OCI-LY1 (cell line): Measurements from ENCODE around the gene OR4N5.
"Not testable (repeated sequence)": the region's sequence is repeated elsewhere in the genome, so short reads cannot be mapped to it uniquely, and the experiment has no call there.

ENCODE experiments used
- H2AFZ ChIP-seq: fragments of 200-600 bp; sonication (generic), shearing (Covaris generic); 2 replicates; pipeline ENCODE4 v1.6.0; 2014; ENCODE audit warnings: antibody characterized with exemption, mild to moderate bottlenecking, low read length
- H3F3A ChIP-seq: fragments of 200-600 bp; sonication (generic), shearing (Covaris generic); 2 replicates; pipeline ENCODE4 v1.6.0; 2014; ENCODE audit warnings: mild to moderate bottlenecking, antibody characterized with exemption, low read length, moderate library complexity; ENCODE audit not compliant: insufficient read depth
- H3K27ac ChIP-seq: fragments of 200-600 bp; sonication (generic); 2 replicates; pipeline ENCODE4 v1.5.1; 2014; ENCODE audit warnings: low read length, mixed run types, mild to moderate bottlenecking, low read depth; ENCODE audit not compliant: poor library complexity, severe bottlenecking
- H3K27me3 ChIP-seq: fragments of 200-600 bp; sonication (generic); 2 replicates; pipeline ENCODE4 v1.6.0; 2014; ENCODE audit warnings: antibody characterized with exemption, mild to moderate bottlenecking, low read length, moderate library complexity; ENCODE audit not compliant: insufficient read depth
- H3K36me3 ChIP-seq: fragments of 200-600 bp; sonication (generic); 2 replicates; pipeline ENCODE4 v1.6.1; 2014; ENCODE audit warnings: mild to moderate bottlenecking, antibody characterized with exemption, low read length, moderate library complexity, mixed read lengths; ENCODE audit not compliant: insufficient read depth
- H3K4me1 ChIP-seq: fragments of 200-600 bp; sonication (generic); 2 replicates; pipeline ENCODE4 v1.5.1; 2014; ENCODE audit warnings: mild to moderate bottlenecking, low read length, moderate library complexity; ENCODE audit not compliant: insufficient read depth, severe bottlenecking
- H3K4me2 ChIP-seq: fragments of 200-600 bp; sonication (generic), shearing (Covaris generic); 2 replicates; pipeline ENCODE4 v1.6.1; 2014; ENCODE audit warnings: low read length
- H3K4me3 ChIP-seq: fragments of 200-600 bp; sonication (generic); 2 replicates; pipeline ENCODE4 v1.5.1; 2014; ENCODE audit warnings: low read length, low read depth, mild to moderate bottlenecking, mixed read lengths; ENCODE audit not compliant: poor library complexity, severe bottlenecking
- H3K79me2 ChIP-seq: fragments of 200-600 bp; shearing (Covaris generic); 2 replicates; pipeline ENCODE4 v1.6.1; 2016; ENCODE audit warnings: mixed run types, low read length, mixed read lengths; ENCODE audit not compliant: insufficient read depth
- H3K9ac ChIP-seq: fragments of 200-600 bp; sonication (generic), shearing (Covaris generic); 2 replicates; pipeline ENCODE4 v1.6.1; 2014; ENCODE audit warnings: mild to moderate bottlenecking, low read length, mixed read lengths
- H3K9me2 ChIP-seq: fragments of 200-600 bp; sonication (generic), shearing (Covaris generic); 2 replicates; pipeline ENCODE4 v1.6.1; 2014; ENCODE audit warnings: low read depth, mild to moderate bottlenecking, low read length, mixed read lengths
- H3K9me3 ChIP-seq: fragments of 200-600 bp; shearing (Covaris generic); 2 replicates; pipeline ENCODE4 v1.6.1; 2014; ENCODE audit warnings: low read length, mixed read lengths
- H4K20me1 ChIP-seq: fragments of 200-600 bp; sonication (generic), shearing (Covaris generic); 2 replicates; pipeline ENCODE4 v1.6.0; 2016; ENCODE audit warnings: mild to moderate bottlenecking, low read length; ENCODE audit not compliant: insufficient read depth
- CTCF ChIP-seq: fragments of 200-600 bp; sonication (generic), shearing (Covaris generic); IDR thresholded peaks from 2 replicates; pipeline ENCODE4 v1.5.1; 2017; ENCODE audit warnings: mild to moderate bottlenecking, antibody characterized with exemption, low read length, moderate library complexity, mixed read lengths
- EZH2 ChIP-seq: fragments of 200-600 bp; sonication (generic), shearing (Covaris generic); IDR thresholded peaks from 2 replicates; pipeline ENCODE4 v1.8.0; 2017; ENCODE audit warnings: borderline replicate concordance, mixed run types, mild to moderate bottlenecking, antibody characterized with exemption, low read length, moderate library complexity, mixed read lengths

The OR4N5 gene

GRCh38 chr14:20138520-20138919 is at the start of gene OR4N5:
OR4N5 (plus strand) TSS chr14:20138820; CDS start chr14:20143736, 4,916 bp downstream.
- Histone ChIP-seq H3K27ac (no peak within 1 kb of the TSS), H3K9ac (no peak within 1 kb of the TSS), H3K9me3 (no peaks in the 10 kb centered on the region), H3K4me2 (no peak within 1 kb of the TSS), H3K9me2 (no peaks in the 10 kb centered on the region), H2AFZ (no peak within 1 kb of the TSS), H3K79me2 (no peaks in the 10 kb centered on the region), H3K4me3 (no peak within 1 kb of the TSS), H4K20me1 (no peaks in the 10 kb centered on the region), H3K4me1 (no peaks in the 10 kb centered on the region), H3F3A (no peaks in the 10 kb centered on the region), H3K27me3 (no peaks in the 10 kb centered on the region), H3K36me3 (no peaks in the 10 kb centered on the region)
- TF ChIP-seq EZH2 (no peak), CTCF (no peak)

GRCh38 chr14:20092050-20092449 is 46.6 kb upstream of the OR4N5 start:
- H4K20me1 ChIP-seq: no peaks in the 10 kb centered on the region
- H3K79me2 ChIP-seq: no peaks in the 10 kb centered on the region
- no peaks in the 10 kb centered on the region for H3K9me3 ChIP-seq
- no peak overlapping the region for H3K9ac ChIP-seq
- H2AFZ ChIP-seq: no peak overlapping the region
- no peaks in the 10 kb centered on the region for H3K9me2 ChIP-seq
- H3F3A ChIP-seq: no peaks in the 10 kb centered on the region
- H3K4me3 ChIP-seq: no peak overlapping the region
- no peaks in the 10 kb centered on the region for H3K27me3 ChIP-seq
- no peaks in the 10 kb centered on the region for H3K4me1 ChIP-seq
- TF ChIP-seq EZH2: no peak
- no peak overlapping the region for H3K4me2 ChIP-seq
- H3K36me3 ChIP-seq: no peaks in the 10 kb centered on the region
- no peak overlapping the region for H3K27ac ChIP-seq

GRCh38 chr14:20093442-20093841 is 45.2 kb upstream of the OR4N5 start:
- Histone ChIP-seq H3K9me2 (no peaks in the 10 kb centered on the region), H3K27me3 (no peaks in the 10 kb centered on the region), H2AFZ (no peak overlapping the region), H3K4me2 (no peak overlapping the region), H3K36me3 (no peaks in the 10 kb centered on the region), H3F3A (no peaks in the 10 kb centered on the region), H4K20me1 (no peaks in the 10 kb centered on the region), H3K4me1 (no peaks in the 10 kb centered on the region), H3K9ac (no peak overlapping the region), H3K79me2 (no peaks in the 10 kb centered on the region), H3K9me3 (no peaks in the 10 kb centered on the region), H3K4me3 (no peak overlapping the region), H3K27ac (no peak overlapping the region)
- TF ChIP-seq EZH2 (no peak), CTCF (no peak)

- H4K20me1 ChIP-seq, H3K36me3 ChIP-seq, H3K9ac ChIP-seq, H3K27ac ChIP-seq, H2AFZ ChIP-seq, H3K9me3 ChIP-seq, H3K4me1 ChIP-seq, H3K4me2 ChIP-seq, H3K9me2 ChIP-seq, H3K79me2 ChIP-seq, H3F3A ChIP-seq, H3K4me3 ChIP-seq, H3K27me3 ChIP-seq: not testable (repeated sequence)
Observed at GRCh38 chr14:20098926-20099770, 39.5 kb upstream of the OR4N5 start.
